Measurements from ENCODE around the gene ADD1. TPM values are rescaled to one million over a fixed set of nuclear protein-coding genes. Genes with fewer than 3 reads are reported as not detected.

ADD1 gene
- total RNA-seq, 1 donor from 2014 or later = 283 TPM

DNA sequence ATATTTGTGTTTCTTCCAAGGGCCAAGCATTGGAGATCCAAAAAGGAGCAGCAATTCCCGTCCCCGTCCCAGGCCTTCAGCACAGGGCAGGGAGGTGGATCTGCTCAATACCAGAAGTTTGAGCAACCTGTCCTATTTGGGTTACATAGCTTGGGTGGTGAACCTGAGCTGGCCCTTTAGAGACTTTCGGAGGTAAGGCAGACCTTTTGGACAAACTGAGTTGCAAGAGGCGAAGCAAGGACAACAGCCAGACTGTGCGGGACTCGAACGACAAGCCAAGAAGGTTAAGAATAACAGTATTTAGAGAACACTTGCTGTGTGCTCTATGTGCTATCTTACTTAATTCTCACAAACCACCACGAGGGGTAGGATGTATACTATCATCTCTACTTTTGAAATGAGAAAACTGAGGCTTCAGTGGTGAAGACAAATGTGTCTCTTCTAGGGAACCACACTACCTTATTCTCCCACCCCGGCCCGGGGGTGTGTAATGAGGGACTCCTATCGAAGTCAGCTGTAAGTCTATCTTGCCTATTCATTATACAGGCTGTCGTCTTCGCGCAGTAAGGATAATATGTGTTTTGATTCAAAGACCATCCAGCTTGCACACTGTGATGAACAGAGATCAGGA lies 118.3 kb downstream of the ADD1 start:
- intact Hi-C loops (cut with micrococcal nuclease) = loop anchor here (1.0 to 5.0 kb wide), 10 partner anchors 8 to 1250 kb away; partner anchors contain the start of genes HAUS3, LETM1, LRPAP1 and NELFA

GRCh38 chr4:2962614-2963174 lies 119.0 kb downstream of the ADD1 start:
- intact Hi-C loops (cut with micrococcal nuclease) = loop anchor here (1.0 to 5.0 kb wide), 21 partner anchors 8 to 1250 kb away; partner anchors contain the start of genes ADD1, CFAP99, FAM193A and HAUS3

DNA sequence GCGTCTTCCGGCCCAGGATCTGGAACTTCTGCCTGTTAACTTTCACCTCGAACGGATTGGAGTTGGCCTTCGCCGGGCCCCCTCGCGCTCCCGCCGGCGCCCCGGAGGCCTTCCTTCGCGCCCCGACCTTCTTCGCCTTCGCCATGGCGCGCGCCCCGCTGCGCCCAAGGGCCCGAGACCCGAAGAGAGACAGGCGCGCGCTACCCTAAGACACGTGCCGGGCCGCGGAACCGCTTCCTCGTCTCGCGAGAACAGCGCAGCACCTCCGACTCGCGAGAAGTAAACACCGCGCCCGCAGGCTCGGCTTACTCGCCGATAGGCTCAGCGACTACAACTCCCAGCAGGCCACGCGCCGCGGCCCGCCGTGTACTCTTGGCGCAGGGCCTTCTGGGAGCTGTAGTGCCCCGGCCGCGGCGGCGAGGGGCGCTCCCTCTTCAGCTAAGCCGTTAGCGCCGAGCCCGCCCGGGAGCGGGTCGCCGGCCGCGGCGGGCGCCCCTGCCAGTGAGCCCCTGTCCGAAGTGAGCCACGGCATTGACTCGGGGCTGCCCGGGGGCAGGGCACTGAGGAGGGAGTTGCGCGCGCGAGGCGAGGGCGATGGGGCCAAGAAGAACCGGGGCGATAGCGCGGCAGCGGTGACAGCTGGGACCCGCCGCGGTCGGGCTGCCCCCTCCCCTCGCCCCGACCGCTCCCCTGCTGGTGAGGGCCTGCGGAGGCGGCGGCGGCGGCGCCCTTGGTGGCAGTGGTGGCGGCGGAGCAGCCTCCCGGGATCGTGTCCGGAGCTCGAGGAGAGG lies 119.7 kb downstream of the ADD1 start, which contains the start of the genes GRK4 and NOP14:
GRK4 (plus strand) TSS at position 397 of the 791 bp plus-strand sequence. CDS start 500 bp downstream, outside the sequence.
NOP14 (minus strand) TSS at position 232 of the 791 bp plus-strand sequence; CDS start at position 145, 87 bp downstream.
- intact Hi-C loops (cut with micrococcal nuclease) = loop anchor here (1.0 to 5.0 kb wide), 17 partner anchors 15 to 1251 kb away; partner anchors contain the start of genes ADD1, CFAP99, FAM193A and HTT

- intact Hi-C loops (cut with micrococcal nuclease) = loop anchor here (1.0 to 5.0 kb wide), 17 partner anchors 14 to 1252 kb away; partner anchors contain the start of genes ADD1, CFAP99, FAM193A and HTT
These were observed 120.4 kb downstream of the ADD1 start for GRCh38 chr4:2963966-2964471.

DNA sequence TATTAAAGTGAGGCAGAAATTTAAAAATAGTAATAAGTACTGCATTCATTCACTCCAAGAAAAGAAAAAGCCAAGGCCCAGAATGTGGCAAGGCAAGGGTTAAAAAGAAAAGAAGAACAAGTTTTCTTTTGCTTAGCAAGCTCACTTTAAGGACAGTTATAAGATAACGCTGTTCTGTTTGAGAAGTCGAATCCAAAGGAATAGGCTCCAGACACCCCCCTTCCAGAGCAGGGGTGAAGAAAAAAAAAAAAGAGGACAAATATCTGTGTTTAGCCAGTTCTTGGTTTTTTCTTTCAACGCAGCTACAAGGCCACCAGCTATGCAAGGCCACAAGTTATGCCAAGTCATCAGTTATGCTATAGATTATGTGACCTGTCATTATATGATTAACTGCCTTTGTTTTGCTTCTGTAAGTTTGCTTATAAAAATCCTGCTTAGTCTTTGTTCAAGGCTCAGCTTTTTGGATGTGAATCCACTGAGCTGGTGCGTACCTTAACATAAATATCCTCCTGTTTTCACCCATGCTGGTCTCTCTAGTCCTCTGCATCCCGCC lies 121.1 kb downstream of the ADD1 start:
- intact Hi-C loops (cut with micrococcal nuclease) = loop anchor here (5.0 kb wide), 5 partner anchors 217 to 1252 kb away; partner anchors contain the start of genes LRPAP1, NSD2 and SLBP

DNA sequence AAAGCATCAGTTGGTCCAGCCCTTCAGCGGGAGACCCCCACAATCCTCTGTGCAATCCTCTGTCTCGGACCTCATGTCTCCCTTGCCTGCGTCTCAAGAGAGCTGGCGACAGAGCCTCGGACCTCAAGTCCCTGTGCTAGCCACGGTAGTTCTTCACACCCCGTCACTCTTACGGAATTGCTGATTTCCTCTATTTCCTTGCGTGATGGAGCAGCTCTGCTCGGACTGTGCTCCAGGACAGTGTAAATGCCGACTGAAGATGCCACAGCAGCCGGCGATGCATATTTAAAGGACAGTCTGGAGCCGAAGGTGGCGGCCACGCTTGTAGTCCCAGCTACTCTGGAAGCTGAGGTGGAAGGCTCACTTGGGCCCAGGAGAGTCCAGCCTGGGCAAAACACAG lies 121.6 kb downstream of the ADD1 start:
- intact Hi-C loops (cut with micrococcal nuclease) = no loop called here

- intact Hi-C loops (cut with micrococcal nuclease) = no loop called here
These were observed 124.7 kb downstream of the ADD1 start for GRCh38 chr4:2968381-2968780.

DNA sequence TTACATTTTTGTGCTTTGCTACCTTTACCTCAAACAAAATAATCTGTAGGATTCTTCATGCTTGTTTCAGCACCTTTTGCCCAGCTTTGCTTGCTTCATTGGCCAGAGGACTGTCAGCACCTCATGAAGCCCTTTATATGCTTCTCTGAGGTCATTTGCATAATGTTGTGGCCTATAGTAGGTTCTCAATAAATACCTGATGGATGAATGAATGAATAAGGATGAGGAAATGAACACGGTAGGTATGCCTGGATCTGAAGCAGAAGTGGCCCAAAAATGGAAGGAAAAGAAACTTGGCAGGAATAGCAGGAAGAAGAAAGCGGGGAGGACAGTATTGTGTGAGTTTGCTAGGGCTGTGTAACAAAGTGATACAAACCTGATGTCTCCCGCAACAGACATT lies 127.6 kb downstream of the ADD1 start:
- intact Hi-C loops (cut with micrococcal nuclease) = no loop called here

DNA sequence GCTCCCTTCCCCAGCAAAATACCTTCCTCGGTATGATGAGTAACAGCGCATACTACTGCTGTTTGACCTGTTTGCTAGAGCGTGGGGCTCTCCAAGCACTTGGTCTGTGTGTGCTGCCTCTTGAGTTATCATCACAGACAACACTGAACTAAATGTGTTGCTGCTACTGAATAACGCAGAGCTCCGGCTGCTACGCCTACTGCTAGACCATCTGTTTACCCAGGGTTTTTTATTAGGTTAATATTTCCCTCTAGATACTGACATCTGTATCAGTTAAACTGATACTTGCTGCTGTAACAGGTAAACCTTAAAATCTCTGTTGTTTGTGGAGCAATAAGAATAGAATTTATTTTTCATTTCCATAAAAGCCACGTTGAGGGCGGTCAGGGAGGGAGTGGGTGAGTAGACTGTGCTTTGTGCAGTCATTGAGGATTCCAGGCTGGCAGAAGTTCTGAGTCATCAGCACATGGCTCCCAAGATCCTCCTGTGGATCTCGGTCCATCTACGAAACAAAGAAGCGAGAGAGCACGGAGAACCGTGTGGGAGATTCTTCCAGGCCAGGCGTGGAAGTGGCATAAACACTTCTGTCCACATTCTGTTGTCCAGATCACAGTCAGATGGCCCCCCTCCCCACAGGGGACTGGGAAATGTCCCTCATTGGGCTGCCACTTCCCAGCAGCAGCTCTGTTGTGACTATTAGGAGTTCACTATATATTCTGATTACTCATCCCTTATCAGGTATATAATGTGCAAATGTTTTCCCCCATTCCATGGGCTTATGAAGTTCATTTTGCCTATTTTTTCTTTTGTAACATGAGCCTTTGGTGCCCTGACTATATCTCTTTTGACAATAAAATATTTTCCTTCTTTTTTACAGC lies 133.8 kb downstream of the ADD1 start:
- intact Hi-C loops (cut with micrococcal nuclease) = loop anchor here (1.0 kb wide), 2 partner anchors 14 to 60 kb away; partner anchors contain the start of genes GRK4 and NOP14

Other genes starting within 250 kb of the ADD1 start
- 84.7 and 85.3 TPM in 2 replicates for gene TNIP2, start 87.5 kb upstream of the ADD1 start, total RNA-seq
- 114 and 116 TPM in 2 replicates for gene SH3BP2, start 50.8 kb upstream of the ADD1 start, total RNA-seq
- 64.0 and 64.2 TPM in 2 replicates for gene NOP14, start 119.6 kb downstream of the ADD1 start, total RNA-seq
- gene GRK4, start 119.7 kb downstream of the ADD1 start, total RNA-seq = 3.7 and 4.0 TPM in 2 replicates
- not detected in 2 replicates for gene HTT-AS, start 230.7 kb downstream of the ADD1 start, total RNA-seq
- 78.0 and 79.1 TPM in 2 replicates for gene HTT, start 230.8 kb downstream of the ADD1 start, total RNA-seq

Data from T-helper 1 cell treated with Interleukin-12 subunit alpha and Interleukin-12 subunit beta and Interleukin-4 antibody, amounts not matched to agents 30 ng/mL and 1 ng/mL, for 36 hours (primary cell).